SU-DHL-6 (cell line): Measurements from ENCODE around the gene B4GALNT1.

Source experiments
- H2AFZ ChIP-seq: fragments of 200-600 bp; sonication (generic); 2 replicates; pipeline ENCODE4 v1.6.1; 2014; ENCODE audit warnings: low read depth, mild to moderate bottlenecking, moderate library complexity, mixed read lengths, antibody characterized with exemption, low read length; ENCODE audit not compliant: severe bottlenecking
- H3F3A ChIP-seq: fragments of 200-600 bp; shearing (Covaris generic); 2 replicates; pipeline ENCODE4 v1.6.0; 2016; ENCODE audit warnings: antibody characterized with exemption, mild to moderate bottlenecking; ENCODE audit not compliant: insufficient read depth
- H3K27ac ChIP-seq: fragments of 200-600 bp; sonication (generic); 2 replicates; pipeline ENCODE4 v1.5.1; 2016; ENCODE audit warnings: low read depth, mild to moderate bottlenecking, low read length, moderate library complexity, mixed read lengths
- H3K27me3 ChIP-seq: fragments of 200-600 bp; sonication (generic), shearing (Covaris generic); 2 replicates; pipeline ENCODE4 v1.6.0; 2014; ENCODE audit warnings: mild to moderate bottlenecking, low read length
- H3K36me3 ChIP-seq: fragments of 200-600 bp; sonication (generic); 2 replicates; pipeline ENCODE4 v1.6.1; 2014; ENCODE audit warnings: mild to moderate bottlenecking, low read length, mixed read lengths
- H3K4me2 ChIP-seq: fragments of 300-600, 200-600 bp; shearing (Covaris generic), sonication (generic); 2 replicates; pipeline ENCODE4 v1.6.0; 2014; ENCODE audit warnings: low read length, low read depth, mild to moderate bottlenecking; ENCODE audit not compliant: poor library complexity, severe bottlenecking
- H3K4me3 ChIP-seq: fragments of 200-600 bp; sonication (generic); 2 replicates; pipeline ENCODE4 v1.5.1; 2014; ENCODE audit warnings: antibody characterized with exemption, low read length, mild to moderate bottlenecking, mixed read lengths; ENCODE audit not compliant: insufficient read depth, poor library complexity, severe bottlenecking
- H3K79me2 ChIP-seq: fragments of 200-600 bp; sonication (generic); 2 replicates; pipeline ENCODE4 v1.6.1; 2014; ENCODE audit warnings: mild to moderate bottlenecking, low read length, moderate library complexity; ENCODE audit not compliant: insufficient read depth
- H3K9ac ChIP-seq: fragments of 200-600 bp; sonication (generic); 2 replicates; pipeline ENCODE4 v1.7.0; 2014; ENCODE audit warnings: mild to moderate bottlenecking, low read length
- H3K9me2 ChIP-seq: fragments of 200-600 bp; sonication (generic); replicated peaks from 2 replicates; pipeline ENCODE4 v1.6.1; 2014; ENCODE audit warnings: low read length; ENCODE audit not compliant: insufficient read depth
- H3K9me3 ChIP-seq: fragments of 200-600 bp; sonication (generic); 2 replicates; pipeline ENCODE4 v1.6.1; 2014; ENCODE audit warnings: low read length, mixed read lengths; ENCODE audit not compliant: insufficient read depth
- H4K20me1 ChIP-seq: fragments of 200-600 bp; sonication (generic); 2 replicates; pipeline ENCODE4 v1.6.1; 2014; ENCODE audit warnings: low read depth, mild to moderate bottlenecking, antibody characterized with exemption, low read length, moderate library complexity, mixed read lengths
- EZH2phosphoT487 ChIP-seq: fragments of 200-600 bp; sonication (generic), shearing (Covaris generic); conservative IDR thresholded peaks from 2 replicates; pipeline ENCODE4 v1.6.1; 2018; ENCODE audit warnings: mild to moderate bottlenecking, antibody characterized with exemption, low read length, moderate library complexity, mixed read lengths
- TF ChIP-seq, protein P1 (sequence below): fragments of 200-600 bp; sonication (generic); IDR thresholded peaks from one replicate; pipeline ENCODE4 v1.5.1; 2017; ENCODE audit warnings: antibody characterized with exemption, mild to moderate bottlenecking, low read length, moderate library complexity; ENCODE audit not compliant: insufficient read depth, poor library complexity, severe bottlenecking

The B4GALNT1 gene

GRCh38 chr12:57611108-57611826 lies 21.7 kb downstream of the B4GALNT1 start, which contains the start of gene ARHGEF25:
Gene ARHGEF25, plus strand, starts transcription at chr12:57611435. Its CDS starts 460 bp downstream, at chr12:57611895.
- H3K36me3 ChIP-seq: no peaks in the 10 kb centered on the region
- no peak within 1 kb of the TSS for H3K4me2 ChIP-seq
- no peaks in the 10 kb centered on the region for H4K20me1 ChIP-seq
- TF ChIP-seq EZH2phosphoT487: no peak
- TF ChIP-seq, protein P1, sequence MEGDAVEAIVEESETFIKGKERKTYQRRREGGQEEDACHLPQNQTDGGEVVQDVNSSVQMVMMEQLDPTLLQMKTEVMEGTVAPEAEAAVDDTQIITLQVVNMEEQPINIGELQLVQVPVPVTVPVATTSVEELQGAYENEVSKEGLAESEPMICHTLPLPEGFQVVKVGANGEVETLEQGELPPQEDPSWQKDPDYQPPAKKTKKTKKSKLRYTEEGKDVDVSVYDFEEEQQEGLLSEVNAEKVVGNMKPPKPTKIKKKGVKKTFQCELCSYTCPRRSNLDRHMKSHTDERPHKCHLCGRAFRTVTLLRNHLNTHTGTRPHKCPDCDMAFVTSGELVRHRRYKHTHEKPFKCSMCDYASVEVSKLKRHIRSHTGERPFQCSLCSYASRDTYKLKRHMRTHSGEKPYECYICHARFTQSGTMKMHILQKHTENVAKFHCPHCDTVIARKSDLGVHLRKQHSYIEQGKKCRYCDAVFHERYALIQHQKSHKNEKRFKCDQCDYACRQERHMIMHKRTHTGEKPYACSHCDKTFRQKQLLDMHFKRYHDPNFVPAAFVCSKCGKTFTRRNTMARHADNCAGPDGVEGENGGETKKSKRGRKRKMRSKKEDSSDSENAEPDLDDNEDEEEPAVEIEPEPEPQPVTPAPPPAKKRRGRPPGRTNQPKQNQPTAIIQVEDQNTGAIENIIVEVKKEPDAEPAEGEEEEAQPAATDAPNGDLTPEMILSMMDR: no peak
- no peaks in the 10 kb centered on the region for H3K27me3 ChIP-seq
- no peaks in the 10 kb centered on the region for H3K9me3 ChIP-seq
- H3K9ac ChIP-seq: no peak within 1 kb of the TSS
- H3F3A ChIP-seq: no peaks in the 10 kb centered on the region
- no peaks in the 10 kb centered on the region for H3K79me2 ChIP-seq
- no peak within 1 kb of the TSS for H3K27ac ChIP-seq
- no peak within 1 kb of the TSS for H3K4me3 ChIP-seq
- no peaks in the 10 kb centered on the region for H3K9me2 ChIP-seq
- no peak within 1 kb of the TSS for H2AFZ ChIP-seq

- Histone ChIP-seq H3K9me3 (no peaks in the 10 kb centered on the region), H3K27ac (no peak overlapping the region), H3K27me3 (no peaks in the 10 kb centered on the region), H3K4me2 (no peak overlapping the region), H2AFZ (no peak overlapping the region), H3K9ac (no peak overlapping the region), H3K36me3 (no peaks in the 10 kb centered on the region), H3F3A (no peaks in the 10 kb centered on the region), H3K9me2 (no peaks in the 10 kb centered on the region), H3K79me2 (no peaks in the 10 kb centered on the region), H4K20me1 (no peaks in the 10 kb centered on the region), H3K4me3 (no peak overlapping the region)
- TF ChIP-seq, protein P1: no peak
- no peak for TF ChIP-seq EZH2phosphoT487
Observed at GRCh38 chr12:57610554-57611107, 22.4 kb downstream of the B4GALNT1 start.

- Histone ChIP-seq H3K9me3 (no peaks in the 10 kb centered on the region), H3K4me2 (no peak overlapping the region), H3K27ac (no peak overlapping the region), H3K9ac (no peak overlapping the region), H2AFZ (no peak overlapping the region), H3K27me3 (no peaks in the 10 kb centered on the region), H3K9me2 (no peaks in the 10 kb centered on the region), H3K36me3 (no peaks in the 10 kb centered on the region), H3F3A (no peaks in the 10 kb centered on the region), H3K79me2 (no peaks in the 10 kb centered on the region), H4K20me1 (no peaks in the 10 kb centered on the region), H3K4me3 (no peak overlapping the region)
- no peak for TF ChIP-seq EZH2phosphoT487
- TF ChIP-seq, protein P1: no peak
Observed at GRCh38 chr12:57609781-57610553, 23.0 kb downstream of the B4GALNT1 start.
